ENCODE results near the gene HS2ST1. TPM values are rescaled to one million over a fixed set of nuclear protein-coding genes. Genes with fewer than 3 reads are reported as not detected.
A peak's percentile ranks its signal among the peaks of the same experiment; 100 is the strongest.

Gene HS2ST1
- total and polyA plus RNA-seq, 10 of the 15 experiments (the other 5 are each of a cell fraction or from before 2014, with no cell fraction given) = 5.4 to 30.8 (median 18.6) TPM

GRCh38 chr1:86913399-86913895, 988 bp upstream of the HS2ST1 start (continued):
- TF ChIP-seq, protein P1, sequence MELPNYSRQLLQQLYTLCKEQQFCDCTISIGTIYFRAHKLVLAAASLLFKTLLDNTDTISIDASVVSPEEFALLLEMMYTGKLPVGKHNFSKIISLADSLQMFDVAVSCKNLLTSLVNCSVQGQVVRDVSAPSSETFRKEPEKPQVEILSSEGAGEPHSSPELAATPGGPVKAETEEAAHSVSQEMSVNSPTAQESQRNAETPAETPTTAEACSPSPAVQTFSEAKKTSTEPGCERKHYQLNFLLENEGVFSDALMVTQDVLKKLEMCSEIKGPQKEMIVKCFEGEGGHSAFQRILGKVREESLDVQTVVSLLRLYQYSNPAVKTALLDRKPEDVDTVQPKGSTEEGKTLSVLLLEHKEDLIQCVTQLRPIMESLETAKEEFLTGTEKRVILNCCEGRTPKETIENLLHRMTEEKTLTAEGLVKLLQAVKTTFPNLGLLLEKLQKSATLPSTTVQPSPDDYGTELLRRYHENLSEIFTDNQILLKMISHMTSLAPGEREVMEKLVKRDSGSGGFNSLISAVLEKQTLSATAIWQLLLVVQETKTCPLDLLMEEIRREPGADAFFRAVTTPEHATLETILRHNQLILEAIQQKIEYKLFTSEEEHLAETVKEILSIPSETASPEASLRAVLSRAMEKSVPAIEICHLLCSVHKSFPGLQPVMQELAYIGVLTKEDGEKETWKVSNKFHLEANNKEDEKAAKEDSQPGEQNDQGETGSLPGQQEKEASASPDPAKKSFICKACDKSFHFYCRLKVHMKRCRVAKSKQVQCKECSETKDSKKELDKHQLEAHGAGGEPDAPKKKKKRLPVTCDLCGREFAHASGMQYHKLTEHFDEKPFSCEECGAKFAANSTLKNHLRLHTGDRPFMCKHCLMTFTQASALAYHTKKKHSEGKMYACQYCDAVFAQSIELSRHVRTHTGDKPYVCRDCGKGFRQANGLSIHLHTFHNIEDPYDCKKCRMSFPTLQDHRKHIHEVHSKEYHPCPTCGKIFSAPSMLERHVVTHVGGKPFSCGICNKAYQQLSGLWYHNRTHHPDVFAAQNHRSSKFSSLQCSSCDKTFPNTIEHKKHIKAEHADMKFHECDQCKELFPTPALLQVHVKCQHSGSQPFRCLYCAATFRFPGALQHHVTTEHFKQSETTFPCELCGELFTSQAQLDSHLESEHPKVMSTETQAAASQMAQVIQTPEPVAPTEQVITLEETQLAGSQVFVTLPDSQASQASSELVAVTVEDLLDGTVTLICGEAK (IDR thresholded peaks at IDR 0.05; ENCODE audit: borderline replicate concordance) = 0 out of 2 replicates have a peak, but pooled peaks have one; percentile 51

- ChIA-PET SMC1A (ENCODE audit: uncharacterized antibody, unreplicated experiment) (interaction anchor here (0.6 to 6.9 kb wide), 26 partner anchors 10 to 526 kb away, joined by 3 to 71 read pairs (median 6); no protein-coding TSS in a partner anchor), CTCF (interaction anchor here (0.7 to 4.5 kb wide), 11 partner anchors 10 to 1748 kb away, joined by 3 to 35 read pairs (median 3); no protein-coding TSS in a partner anchor), RAD21 (ENCODE audit: unreplicated experiment) (interaction anchor here (0.7 to 3.5 kb wide), 21 partner anchors 10 to 1236 kb away, joined by 3 to 45 read pairs (median 4); partner anchors contain the start of gene SH3GLB1), POLR2A (interaction anchor here (0.6 to 4.7 kb wide), 15 partner anchors 10 to 211 kb away, joined by 3 to 34 read pairs (median 5); no protein-coding TSS in a partner anchor)
- BruUV-seq (replicated peaks) = no TSS peak
- intact Hi-C loops (cut with micrococcal nuclease; ENCODE audit: unreplicated experiment) (loop anchor here (2.0 to 10.0 kb wide), 5 partner anchors 113 to 421 kb away; no protein-coding TSS in a partner anchor), in situ Hi-C loops (cut with MboI) (loop anchor here (10.0 to 25.0 kb wide), 3 partner anchors 141 to 1927 kb away; partner anchors contain the start of genes MCOLN2 and PKN2)
- WGBS (ENCODE audit: insufficient coverage, insufficient replicate concordance, low lambda C conversion rate, missing lambda C conversion rate) = under 1% methylated on average over 40 of the region's 44 CpGs
- ATAC-seq = peak; percentile 88
- Histone ChIP-seq H3K79me2 (ENCODE audit: control insufficient read depth, insufficient read depth, low read length) (peaks cover 94% of the 10 kb centered on the region), H3K36me3 (ENCODE audit: control insufficient read depth in 2 of 2, insufficient read depth in 2 of 2, low read length in 1 of 2) (peaks cover 0 to 7% of the 10 kb centered on the region in 2 experiments; a peak in 1 of 4 replicates), H4K20me1 (ENCODE audit: control insufficient read depth, insufficient read depth) (no peaks in the 10 kb centered on the region), H3K9ac (ENCODE audit: control insufficient read depth, insufficient read depth, low read length) (peak within 1 kb of the TSS; percentile 91), H3K9me3 (replicated peaks; ENCODE audit: control insufficient read depth, insufficient read depth, low read length) (no peaks in the 10 kb centered on the region; the same call in 2 of the 3 replicates), H3K4me1 (ENCODE audit: control insufficient read depth, insufficient read depth, low read length) (no peaks in the 10 kb centered on the region), H3K27ac (ENCODE audit: control insufficient read depth, insufficient read depth) (peak within 1 kb of the TSS; percentile 92), H2AFZ (ENCODE audit: control insufficient read depth, low read depth, low read length) (peak within 1 kb of the TSS; percentile 96), H3K4me2 (ENCODE audit: control insufficient read depth, insufficient read depth) (peak within 1 kb of the TSS; percentile 82), H3K27me3 (replicated peaks in 1 of 2; ENCODE audit: control insufficient read depth in 2 of 2, insufficient read depth in 2 of 2, low read length in 1 of 2) (no peaks in the 10 kb centered on the region), H3K4me3 (peak within 1 kb of the TSS; percentile 100)
- peak; percentile 100 for DNase-seq (ENCODE audit: low read depth, low spot score)
- peak; percentile 83 for FAIRE-seq
- TF ChIP-seq, protein P2, sequence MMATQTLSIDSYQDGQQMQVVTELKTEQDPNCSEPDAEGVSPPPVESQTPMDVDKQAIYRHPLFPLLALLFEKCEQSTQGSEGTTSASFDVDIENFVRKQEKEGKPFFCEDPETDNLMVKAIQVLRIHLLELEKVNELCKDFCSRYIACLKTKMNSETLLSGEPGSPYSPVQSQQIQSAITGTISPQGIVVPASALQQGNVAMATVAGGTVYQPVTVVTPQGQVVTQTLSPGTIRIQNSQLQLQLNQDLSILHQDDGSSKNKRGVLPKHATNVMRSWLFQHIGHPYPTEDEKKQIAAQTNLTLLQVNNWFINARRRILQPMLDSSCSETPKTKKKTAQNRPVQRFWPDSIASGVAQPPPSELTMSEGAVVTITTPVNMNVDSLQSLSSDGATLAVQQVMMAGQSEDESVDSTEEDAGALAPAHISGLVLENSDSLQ (IDR thresholded peaks at IDR 0.05) = peak; percentile 78; the same call in 1 of the 2 replicates
- TF ChIP-seq CHD2 (IDR thresholded peaks at IDR 0.05; ENCODE audit: borderline replicate concordance, low read depth, low read length) (no peak; the same call in 1 of the 2 replicates), SMAD5 (IDR thresholded peaks at IDR 0.05; ENCODE audit: low read depth) (0 out of 2 replicates have a peak, but pooled peaks have one; percentile 51), IKZF2 (IDR thresholded peaks at IDR 0.05) (no peak), NR2F1 (conservative IDR thresholded peaks at IDR 0.05) (no peak), IRF4 (IDR thresholded peaks at IDR 0.05; ENCODE audit: low read depth, low read length) (peak; percentile 38; the same call in 1 of the 2 replicates), ZZZ3 (IDR thresholded peaks at IDR 0.05; ENCODE audit: control insufficient read depth, insufficient read length, low read depth) (no peak), HDAC6 (IDR thresholded peaks at IDR 0.05; ENCODE audit: unreplicated experiment) (no peak), BCL11A (IDR thresholded peaks at IDR 0.05; ENCODE audit: low read depth, low read length) (no peak), HCFC1 (IDR thresholded peaks at IDR 0.05; ENCODE audit: low read length) (peak; percentile 51; the same call in 1 of the 2 replicates), STAT3 (IDR thresholded peaks at IDR 0.05; ENCODE audit: low read depth, low read length) (no peak), CBX5 (IDR thresholded peaks at IDR 0.05; ENCODE audit: low read depth) (no peak), PAX5 (IDR thresholded peaks at IDR 0.05; ENCODE audit: borderline replicate concordance, low read depth, low read length) (no peak), RAD21 (IDR thresholded peaks at IDR 0.05; ENCODE audit: insufficient read depth, low read depth, low read length) (no peak), TCF7 (IDR thresholded peaks at IDR 0.05; ENCODE audit: borderline replicate concordance) (no peak), RFX5 (IDR thresholded peaks at IDR 0.05; ENCODE audit: low read depth, low read length) (0 out of 2 replicates have a peak, but pooled peaks have one; percentile 36)
Observed at GRCh38 chr1:86913896-86914600, 387 bp upstream of the HS2ST1 start, which contains the start of gene SELENOF. Gene SELENOF, minus strand, starts transcription at chr1:86914126. Its CDS starts 15 bp downstream, at chr1:86914111.
